Endometrial microvascular endothelial cells (primary cell): ENCODE measurements around the gene IGSF8. TPM values are rescaled to one million over a fixed set of nuclear protein-coding genes. Genes with fewer than 3 reads are reported as not detected.
"Not testable (repeated sequence)": the region's sequence is repeated elsewhere in the genome, so short reads cannot be mapped to it uniquely, and the experiment has no call there.

Experiments used
- in situ Hi-C: cut with HindIII; loops from 2 replicates; pipeline ENCODE4 v1.10.0; 2017; ENCODE audit warnings: low sequenced_read_pairs, low pct_unique_long_range_greater_than_20kb; ENCODE audit errors: inconsistent ontology term
- total RNA-seq: library from RNA; depleted of rRNA; stranded (reverse); fragments of >200 nt; gene quantifications from one replicate; pipeline ENCODE4 v1.2.3, GENCODE V29; 2015; ENCODE audit errors: inconsistent ontology term

The IGSF8 gene
- total RNA-seq, 1 donor from 2014 or later = 6.0 TPM

GRCh38 chr1:160053548-160054365 is 44.7 kb downstream of the IGSF8 start:
- in situ Hi-C loops = no loop called here

DNA sequence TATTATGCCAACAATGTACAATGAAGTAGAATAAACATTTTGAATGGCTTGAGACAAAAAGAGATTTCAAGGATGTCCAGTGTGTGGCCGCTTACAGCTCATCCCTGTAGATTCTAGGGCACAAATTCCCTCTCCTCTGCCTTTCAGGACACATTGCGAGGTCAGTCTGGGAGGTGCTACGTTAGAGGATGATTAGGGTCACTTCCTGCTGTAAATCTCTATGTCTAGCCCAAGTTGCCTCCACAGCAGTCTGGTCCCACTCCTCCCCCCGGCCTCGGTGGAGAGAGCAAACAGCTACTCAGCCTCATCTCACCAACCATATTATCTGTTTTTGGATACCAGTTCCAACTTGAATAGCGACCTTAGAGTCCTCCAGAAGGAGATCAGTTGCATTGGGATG is 45.5 kb downstream of the IGSF8 start:
- in situ Hi-C loops = no loop called here

DNA sequence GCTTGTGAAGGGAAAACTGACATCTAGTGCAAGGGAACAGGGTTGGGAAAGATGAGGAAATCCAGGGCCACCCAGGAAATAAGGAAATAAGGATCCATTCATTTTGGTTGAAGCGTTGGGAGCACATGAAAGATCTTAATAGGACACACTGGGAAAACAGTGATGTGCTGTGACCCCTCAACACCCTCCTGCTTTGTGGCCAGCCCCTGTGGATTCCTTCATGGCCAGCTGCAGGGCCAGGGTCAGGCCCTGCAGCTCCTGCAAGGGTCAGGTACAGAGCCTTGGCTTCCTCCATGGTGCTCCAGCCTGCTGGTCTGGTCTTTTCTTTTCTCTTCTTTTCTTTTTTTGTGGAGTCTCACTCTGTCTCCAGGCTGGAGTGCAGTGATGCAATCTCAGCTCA is 47.8 kb downstream of the IGSF8 start:
- in situ Hi-C loops = no loop called here

DNA sequence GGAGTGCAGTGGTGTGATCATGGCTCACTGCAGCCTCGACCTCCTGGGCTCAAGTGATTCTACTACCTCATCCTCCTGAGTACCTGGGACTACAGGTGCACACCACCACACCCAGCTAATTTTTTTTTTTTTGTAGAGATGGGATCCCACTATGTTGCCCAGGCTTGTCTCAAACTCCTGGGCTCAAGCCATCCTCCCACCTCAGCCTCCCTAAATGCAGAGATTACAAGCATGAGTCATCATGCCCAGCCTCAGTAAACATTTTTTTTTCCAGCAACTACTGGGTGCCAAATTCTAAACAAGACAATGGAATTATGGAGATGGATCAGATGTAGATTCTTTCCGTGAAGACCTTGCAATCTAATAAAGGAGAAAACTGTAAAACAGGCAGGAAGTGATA is 48.2 kb downstream of the IGSF8 start:
- in situ Hi-C loops = not testable (repeated sequence)

GRCh38 chr1:160049101-160049500 is 49.3 kb downstream of the IGSF8 start:
- in situ Hi-C loops = no loop called here

- in situ Hi-C loops = no loop called here
Measured at GRCh38 chr1:160048335-160048734, 50.1 kb downstream of the IGSF8 start.

DNA sequence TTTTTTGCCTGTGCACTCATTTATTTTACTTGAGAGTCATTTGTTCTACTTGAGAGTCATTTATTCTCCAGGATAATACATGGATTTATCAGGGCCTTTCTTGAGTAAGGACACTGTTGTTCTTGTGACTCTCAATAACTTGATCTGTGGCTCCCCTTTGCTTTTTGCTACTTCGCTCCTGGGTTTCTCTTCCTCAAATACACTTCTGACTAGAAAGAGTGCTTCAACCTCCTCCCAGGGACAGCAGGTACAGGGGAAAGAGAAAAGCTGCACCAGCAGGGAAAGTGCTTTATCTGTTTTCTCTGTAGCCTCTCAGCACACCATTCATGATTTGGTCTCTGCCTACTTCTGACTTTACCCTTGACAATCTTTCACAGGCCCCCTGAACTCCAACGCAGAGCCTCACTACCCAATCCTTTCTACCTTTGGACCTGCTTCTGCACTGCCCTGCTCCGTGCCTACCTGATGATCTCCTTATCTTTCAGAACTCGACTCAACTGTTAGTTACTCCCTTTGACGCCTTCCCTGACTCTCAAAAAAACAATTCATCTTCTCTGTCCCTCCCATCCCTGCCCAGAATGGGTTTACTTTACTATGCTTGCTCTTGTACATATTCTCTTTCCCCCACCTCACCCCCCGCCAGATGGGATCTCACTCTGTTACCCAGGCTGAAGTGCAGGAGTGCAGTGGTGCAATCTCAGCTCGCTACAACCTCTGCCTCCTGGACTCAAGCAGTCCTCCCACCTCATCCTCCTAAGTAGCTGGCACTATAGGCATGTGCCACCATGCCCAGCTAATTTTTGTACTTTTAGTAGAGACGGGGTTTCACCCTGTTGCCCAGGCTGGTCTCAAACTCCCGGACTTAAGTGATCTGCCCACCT is 51.1 kb downstream of the IGSF8 start:
- in situ Hi-C loops = no loop called here

GRCh38 chr1:160046494-160047110 is 51.8 kb downstream of the IGSF8 start:
- in situ Hi-C loops = no loop called here

- in situ Hi-C loops = no loop called here
Measured at GRCh38 chr1:160045653-160046052, 52.8 kb downstream of the IGSF8 start.

GRCh38 chr1:160043543-160043942 is 54.9 kb downstream of the IGSF8 start:
- in situ Hi-C loops = no loop called here

Other genes starting within 250 kb of the IGSF8 start
- gene VSIG8, start 236.0 kb downstream of the IGSF8 start, total RNA-seq = not detected
- gene CFAP45, start 198.5 kb downstream of the IGSF8 start, total RNA-seq = 0.19 TPM
- gene TAGLN2, start 173.1 kb downstream of the IGSF8 start, total RNA-seq = 1,070 TPM
- gene IGSF9, start 153.0 kb downstream of the IGSF8 start, total RNA-seq = not detected
- not detected for gene SLAMF9, start 144.4 kb downstream of the IGSF8 start, total RNA-seq
- gene PIGM, start 66.6 kb downstream of the IGSF8 start, total RNA-seq = 3.8 TPM
- gene KCNJ10, start 28.5 kb downstream of the IGSF8 start, total RNA-seq = not detected
- not detected for gene KCNJ9, start 17.1 kb downstream of the IGSF8 start, total RNA-seq
- not detected for gene ATP1A2, start 17.1 kb upstream of the IGSF8 start, total RNA-seq
- not detected for gene ATP1A4, start 53.0 kb upstream of the IGSF8 start, total RNA-seq
- 0.09 TPM for gene CASQ1, start 92.0 kb upstream of the IGSF8 start, total RNA-seq
- gene PEA15, start 106.8 kb upstream of the IGSF8 start, total RNA-seq = 112 TPM
- gene DCAF8, start 163.9 kb upstream of the IGSF8 start, total RNA-seq = 64.8 TPM
- 75.4 TPM for gene PEX19, start 186.5 kb upstream of the IGSF8 start, total RNA-seq
- gene COPA, start 244.6 kb upstream of the IGSF8 start, total RNA-seq = 163 TPM
- gene NCSTN, start 244.8 kb upstream of the IGSF8 start, total RNA-seq = 105 TPM